ENCODE results near the gene OTOP2.

The OTOP2 gene

GRCh38 chr17:74923538-74924249 lies 379 bp upstream of the OTOP2 start:
- Mint-ChIP-seq H3K36me3 (ENCODE audit: insufficient read depth) (peaks cover 3% of the 10 kb centered on the region), H3K4me1 (ENCODE audit: low read depth in 2 of 2) (peaks cover 6 to 9% of the 10 kb centered on the region in 2 donors), H3K27ac (no peak overlapping the region), H3K27me3 (peaks cover 65 to 87% of the 10 kb centered on the region in 2 donors), H3K4me3 (peak overlapping the region; percentile 49 to 72), H3K9me3 (no peaks in the 10 kb centered on the region)
- peak; percentile 63 to 68 (median 68) for DNase-seq
- ATAC-seq (replicated peaks), result peak; percentile 80

- Mint-ChIP-seq H3K4me1 (ENCODE audit: low read depth in 2 of 2) (peaks cover 6 to 9% of the 10 kb centered on the region in 2 donors), H3K27ac (no peak overlapping the region), H3K9me3 (no peaks in the 10 kb centered on the region), H3K4me3 (peak overlapping the region in 1 of 2 donors; percentile 19), H3K27me3 (peaks cover 71 to 95% of the 10 kb centered on the region in 2 donors), H3K36me3 (ENCODE audit: insufficient read depth) (peaks cover 3% of the 10 kb centered on the region)
- ATAC-seq (replicated peaks) (no peak), DNase-seq (no peak)
These were observed 1.2 kb downstream of the OTOP2 start for GRCh38 chr17:74925242-74925641.

- DNase-seq (no peak), ATAC-seq (replicated peaks) (no peak)
- no peak overlapping the region for H3K4me3 Mint-ChIP-seq
- peaks cover 6 to 11% of the 10 kb centered on the region in 2 donors for H3K4me1 Mint-ChIP-seq (ENCODE audit: low read depth in 2 of 2)
- peaks cover 6% of the 10 kb centered on the region for H3K36me3 Mint-ChIP-seq (ENCODE audit: insufficient read depth)
- H3K27ac Mint-ChIP-seq, result no peak overlapping the region
- no peaks in the 10 kb centered on the region for H3K9me3 Mint-ChIP-seq
- peaks cover 84 to 99% of the 10 kb centered on the region in 2 donors for H3K27me3 Mint-ChIP-seq
These were observed 4.7 kb downstream of the OTOP2 start for GRCh38 chr17:74928786-74929185.

- Mint-ChIP-seq H3K27me3 (peaks cover 78 to 99% of the 10 kb centered on the region in 2 donors), H3K27ac (no peak overlapping the region), H3K9me3 (no peaks in the 10 kb centered on the region), H3K4me3 (no peak overlapping the region), H3K36me3 (ENCODE audit: insufficient read depth) (peaks cover 6% of the 10 kb centered on the region), H3K4me1 (ENCODE audit: low read depth in 2 of 2) (peaks cover 0 to 5% of the 10 kb centered on the region in 2 donors)
- DNase-seq (no peak), ATAC-seq (replicated peaks) (no peak)
These were observed 6.5 kb downstream of the OTOP2 start for GRCh38 chr17:74930535-74931036.

GRCh38 chr17:74935048-74935447 lies 11.0 kb downstream of the OTOP2 start:
- peaks cover 4 to 5% of the 10 kb centered on the region in 2 donors for H3K4me1 Mint-ChIP-seq (ENCODE audit: low read depth in 2 of 2)
- no peak for DNase-seq
- H3K4me3 Mint-ChIP-seq, result no peak overlapping the region
- no peak for ATAC-seq (replicated peaks)
- H3K9me3 Mint-ChIP-seq, result no peaks in the 10 kb centered on the region
- no peak overlapping the region for H3K27ac Mint-ChIP-seq
- peaks cover 70 to 91% of the 10 kb centered on the region in 2 donors for H3K27me3 Mint-ChIP-seq
- peaks cover 3% of the 10 kb centered on the region for H3K36me3 Mint-ChIP-seq (ENCODE audit: insufficient read depth)

- DNase-seq (no peak), ATAC-seq (replicated peaks) (no peak)
- peaks cover 2 to 4% of the 10 kb centered on the region in 2 donors for H3K4me1 Mint-ChIP-seq (ENCODE audit: low read depth in 2 of 2)
- no peak within 1 kb of the TSS for H3K27ac Mint-ChIP-seq
- H3K27me3 Mint-ChIP-seq, result peaks cover 63 to 90% of the 10 kb centered on the region in 2 donors
- H3K9me3 Mint-ChIP-seq, result no peaks in the 10 kb centered on the region
- no peak within 1 kb of the TSS for H3K4me3 Mint-ChIP-seq
- no peaks in the 10 kb centered on the region for H3K36me3 Mint-ChIP-seq (ENCODE audit: insufficient read depth)
These were observed 11.8 kb downstream of the OTOP2 start, which contains the start of gene OTOP3 for GRCh38 chr17:74935585-74936469. TSS of gene OTOP3 (plus strand) at chr17:74935898. CDS start at chr17:74935922, 24 bp downstream.

- H3K27me3 Mint-ChIP-seq, result peaks cover 56 to 90% of the 10 kb centered on the region in 2 donors
- no peaks in the 10 kb centered on the region for H3K36me3 Mint-ChIP-seq (ENCODE audit: insufficient read depth)
- peaks cover 0 to 4% of the 10 kb centered on the region in 2 donors for H3K4me1 Mint-ChIP-seq (ENCODE audit: low read depth in 2 of 2)
- H3K4me3 Mint-ChIP-seq, result no peak overlapping the region
- ATAC-seq (replicated peaks) (no peak), DNase-seq (no peak)
- H3K9me3 Mint-ChIP-seq, result no peaks in the 10 kb centered on the region
- no peak overlapping the region for H3K27ac Mint-ChIP-seq
These were observed 12.4 kb downstream of the OTOP2 start for GRCh38 chr17:74936470-74936799.

GRCh38 chr17:74937064-74938051 lies 13.3 kb downstream of the OTOP2 start:
- peaks cover 58 to 90% of the 10 kb centered on the region in 2 donors for H3K27me3 Mint-ChIP-seq
- no peak for DNase-seq
- ATAC-seq (replicated peaks), result no peak
- H3K36me3 Mint-ChIP-seq (ENCODE audit: insufficient read depth), result no peaks in the 10 kb centered on the region
- H3K9me3 Mint-ChIP-seq, result no peaks in the 10 kb centered on the region
- H3K4me3 Mint-ChIP-seq, result no peak overlapping the region
- H3K4me1 Mint-ChIP-seq (ENCODE audit: low read depth in 2 of 2), result peaks cover 0 to 4% of the 10 kb centered on the region in 2 donors
- no peak overlapping the region for H3K27ac Mint-ChIP-seq

- Mint-ChIP-seq H3K27me3 (peaks cover 48 to 87% of the 10 kb centered on the region in 2 donors), H3K36me3 (ENCODE audit: insufficient read depth) (no peaks in the 10 kb centered on the region), H3K9me3 (no peaks in the 10 kb centered on the region), H3K4me3 (no peak overlapping the region), H3K4me1 (ENCODE audit: low read depth in 2 of 2) (peaks cover 0 to 4% of the 10 kb centered on the region in 2 donors), H3K27ac (no peak overlapping the region)
- DNase-seq (no peak), ATAC-seq (replicated peaks) (no peak)
These were observed 14.3 kb downstream of the OTOP2 start for GRCh38 chr17:74938194-74938950.

GRCh38 chr17:74939534-74939933 lies 15.5 kb downstream of the OTOP2 start:
- H3K4me1 Mint-ChIP-seq (ENCODE audit: low read depth in 2 of 2), result peaks cover 0 to 4% of the 10 kb centered on the region in 2 donors
- H3K9me3 Mint-ChIP-seq, result no peaks in the 10 kb centered on the region
- DNase-seq (no peak), ATAC-seq (replicated peaks) (no peak)
- no peak overlapping the region for H3K4me3 Mint-ChIP-seq
- H3K27me3 Mint-ChIP-seq, result peaks cover 42 to 85% of the 10 kb centered on the region in 2 donors
- H3K27ac Mint-ChIP-seq, result no peak overlapping the region
- no peaks in the 10 kb centered on the region for H3K36me3 Mint-ChIP-seq (ENCODE audit: insufficient read depth)

GRCh38 chr17:74941128-74941725 lies 17.2 kb downstream of the OTOP2 start:
- no peak overlapping the region for H3K4me3 Mint-ChIP-seq
- H3K27me3 Mint-ChIP-seq, result peaks cover 34 to 74% of the 10 kb centered on the region in 2 donors
- H3K27ac Mint-ChIP-seq, result no peak overlapping the region
- no peaks in the 10 kb centered on the region for H3K36me3 Mint-ChIP-seq (ENCODE audit: insufficient read depth)
- H3K4me1 Mint-ChIP-seq (ENCODE audit: low read depth in 2 of 2), result peaks cover 0 to 4% of the 10 kb centered on the region in 2 donors
- no peak for DNase-seq
- ATAC-seq (replicated peaks), result no peak
- no peaks in the 10 kb centered on the region for H3K9me3 Mint-ChIP-seq
